NOMO-1 treated with DMSO at 0.1 percent for 48 hours (cell line): ENCODE results near the gene TBC1D16.
"Not testable (repeated sequence)": the region's sequence is repeated elsewhere in the genome, so short reads cannot be mapped to it uniquely, and the experiment has no call there.

Source experiments
- DNase-seq: peaks from one replicate; lab custom pipeline; 2025; ENCODE audit not compliant: unreplicated experiment; lab: John Stamatoyannopoulos, UW

TBC1D16 gene

GRCh38 chr17:80003969-80004368, 31.7 kb downstream of the TBC1D16 start:
- DNase-seq: peak; percentile 37

DNA sequence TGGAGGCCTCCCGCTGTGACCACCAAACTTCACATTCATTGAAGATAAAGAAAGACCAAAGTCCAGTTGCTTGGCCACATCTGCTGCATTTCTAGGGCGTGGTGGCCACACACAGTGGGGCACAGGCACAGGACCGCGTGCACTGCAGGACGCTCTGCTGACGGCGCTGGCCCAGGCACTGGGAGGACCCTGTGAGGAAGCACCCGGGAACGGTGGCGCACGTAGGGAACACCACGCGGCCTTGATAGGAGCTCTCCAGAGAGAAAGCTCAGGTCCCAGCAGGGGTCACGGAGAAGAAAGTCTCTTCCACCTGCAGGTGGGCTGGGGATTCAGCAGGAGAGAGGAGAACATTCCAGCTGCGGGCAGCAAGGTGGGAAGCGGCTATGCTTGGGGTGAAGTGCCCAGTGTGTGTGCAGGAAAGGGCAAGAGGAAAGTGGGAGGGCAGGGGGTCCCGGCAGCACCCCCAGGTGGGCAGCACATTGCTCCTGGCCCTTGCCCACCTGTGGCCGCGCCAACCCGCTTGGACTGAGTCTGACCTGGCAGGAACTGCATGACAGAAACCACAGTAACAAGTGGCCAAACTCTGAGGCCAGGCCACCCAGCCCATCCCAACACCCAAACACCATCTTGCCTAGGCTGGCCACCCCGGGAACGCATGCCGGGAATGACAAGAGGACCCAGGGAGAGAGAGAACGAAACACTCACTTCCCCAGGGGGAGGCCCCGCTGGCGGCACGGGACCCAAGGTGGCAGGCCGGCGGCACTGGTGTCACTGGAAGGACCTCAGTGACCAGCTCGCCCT, 32.8 kb downstream of the TBC1D16 start:
- DNase-seq: no peak

DNA sequence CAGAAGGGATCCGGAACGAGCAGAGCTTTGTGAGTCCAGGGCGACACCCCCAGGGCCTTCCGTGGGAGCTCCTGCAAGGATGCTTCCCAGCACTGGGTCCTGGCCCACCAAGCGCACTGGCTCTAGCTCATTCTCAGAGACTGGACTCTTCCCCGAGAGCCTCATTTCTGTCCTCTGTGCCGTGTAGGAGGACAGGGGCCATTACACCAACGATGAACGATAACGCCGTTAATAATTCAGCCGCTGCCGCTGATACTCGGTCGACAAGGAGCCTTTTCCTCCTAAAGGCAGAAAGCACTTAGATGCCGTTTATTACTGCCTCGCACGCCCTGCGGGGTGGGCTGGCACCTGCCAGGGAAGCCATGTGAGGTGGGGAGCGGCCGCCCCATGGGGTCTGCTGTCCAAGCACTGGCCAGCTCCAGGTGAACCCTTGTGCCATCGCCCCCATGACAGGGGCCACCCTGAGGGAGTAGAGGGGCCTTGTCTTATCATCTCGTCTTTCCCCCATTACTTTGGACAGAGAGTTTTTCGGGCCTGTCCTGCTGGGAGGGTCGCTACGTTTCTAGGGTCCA, 33.5 kb downstream of the TBC1D16 start:
- DNase-seq: no peak

GRCh38 chr17:80000981-80001775, 34.5 kb downstream of the TBC1D16 start:
- no peak for DNase-seq

GRCh38 chr17:80000136-80000535, 35.5 kb downstream of the TBC1D16 start:
- DNase-seq: no peak

DNA sequence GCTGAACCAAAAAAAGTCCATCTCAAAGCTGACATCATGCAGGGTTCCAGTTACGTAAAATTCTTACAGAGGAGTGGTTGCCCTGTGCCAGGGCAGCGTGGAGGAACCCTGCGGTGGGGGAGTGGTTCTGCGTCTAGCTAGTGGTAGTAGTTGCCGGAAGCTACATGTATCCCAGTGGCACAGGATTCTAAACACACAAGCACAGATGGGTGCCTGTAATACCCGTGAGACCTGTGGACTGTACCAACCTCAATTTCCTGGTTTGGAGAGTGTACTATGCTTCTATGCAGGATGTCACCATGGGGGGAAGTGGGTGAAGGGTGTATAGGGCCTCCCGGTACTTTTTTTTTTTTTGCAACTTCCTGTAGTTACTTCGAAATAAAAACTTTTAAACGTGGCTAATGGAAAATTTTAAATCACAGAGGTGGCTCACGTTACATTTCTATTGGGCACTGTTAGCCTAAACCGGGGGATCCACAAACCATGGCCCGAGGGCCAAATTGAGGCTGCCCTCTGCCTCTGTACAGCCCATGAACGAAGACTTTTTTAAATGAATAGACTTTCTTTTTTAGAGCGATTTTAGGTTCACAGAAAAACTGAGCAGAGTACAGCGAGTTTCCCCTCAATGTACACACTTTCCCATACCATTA, 38.5 kb downstream of the TBC1D16 start:
- DNase-seq: peak; percentile 94

- DNase-seq: peak; percentile 16
Measured at GRCh38 chr17:79996291-79996690, 39.4 kb downstream of the TBC1D16 start.

GRCh38 chr17:79995696-79996095, 40.0 kb downstream of the TBC1D16 start:
- no peak for DNase-seq

DNA sequence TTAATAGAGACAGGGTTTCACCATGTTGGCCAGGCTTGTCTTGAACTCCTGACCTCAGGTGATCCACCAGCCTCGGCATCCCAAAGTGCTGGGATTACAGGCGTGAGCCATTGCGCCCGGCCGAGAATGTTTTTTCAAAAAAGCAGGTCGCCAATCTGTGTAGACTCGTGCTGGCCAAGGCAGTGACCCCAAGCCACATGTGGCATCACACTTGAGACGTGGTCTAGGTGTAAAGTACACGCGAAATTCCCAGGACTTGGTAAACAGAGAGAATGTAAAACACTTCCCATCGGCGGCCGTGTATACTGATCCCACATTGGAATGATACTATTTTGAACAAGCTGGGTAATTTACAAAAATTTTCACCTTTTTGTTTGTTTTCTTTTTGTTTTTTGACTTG, 41.1 kb downstream of the TBC1D16 start:
- no peak for DNase-seq

- DNase-seq: not testable (repeated sequence)
Measured at GRCh38 chr17:79994228-79994569, 41.5 kb downstream of the TBC1D16 start.

GRCh38 chr17:79993390-79994227, 42.1 kb downstream of the TBC1D16 start:
- DNase-seq: peak; percentile 91

DNA sequence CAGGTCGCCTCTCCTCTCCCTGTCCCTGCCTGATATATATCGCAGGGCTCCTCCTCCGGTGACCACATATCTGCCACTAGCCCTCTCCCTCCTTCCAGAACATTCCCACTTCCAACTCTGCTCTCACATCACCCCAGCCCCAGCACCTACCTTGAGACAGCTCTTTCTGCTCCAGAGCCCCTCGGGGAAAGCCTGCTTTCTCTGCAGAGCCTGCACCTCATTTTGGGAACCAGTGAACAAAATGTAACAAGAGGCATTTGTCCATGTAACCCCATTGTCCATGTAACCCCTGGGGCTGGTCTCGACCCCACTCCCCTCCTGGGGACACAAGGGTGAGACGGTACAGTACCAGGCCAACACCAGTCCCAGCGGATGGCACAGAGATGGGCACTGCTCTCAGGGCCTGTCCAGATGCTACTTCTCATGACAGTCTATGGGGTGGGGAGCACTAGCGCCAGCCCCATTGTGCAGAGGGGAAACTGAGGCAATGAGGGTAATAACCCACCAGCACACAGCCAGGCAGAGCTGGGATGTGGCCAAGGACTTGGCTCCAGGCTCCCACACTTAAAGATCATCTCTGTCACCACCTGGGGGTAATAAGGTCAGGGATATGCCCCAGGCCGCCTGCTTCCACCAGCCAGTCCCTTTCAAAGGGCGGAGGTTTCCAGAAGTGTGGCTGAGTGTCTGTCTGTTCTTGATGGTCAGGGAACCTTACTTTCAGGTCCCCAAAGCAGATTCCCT, 42.9 kb downstream of the TBC1D16 start:
- DNase-seq: no peak

- no peak for DNase-seq
Measured at GRCh38 chr17:79991924-79992648, 43.6 kb downstream of the TBC1D16 start.

DNA sequence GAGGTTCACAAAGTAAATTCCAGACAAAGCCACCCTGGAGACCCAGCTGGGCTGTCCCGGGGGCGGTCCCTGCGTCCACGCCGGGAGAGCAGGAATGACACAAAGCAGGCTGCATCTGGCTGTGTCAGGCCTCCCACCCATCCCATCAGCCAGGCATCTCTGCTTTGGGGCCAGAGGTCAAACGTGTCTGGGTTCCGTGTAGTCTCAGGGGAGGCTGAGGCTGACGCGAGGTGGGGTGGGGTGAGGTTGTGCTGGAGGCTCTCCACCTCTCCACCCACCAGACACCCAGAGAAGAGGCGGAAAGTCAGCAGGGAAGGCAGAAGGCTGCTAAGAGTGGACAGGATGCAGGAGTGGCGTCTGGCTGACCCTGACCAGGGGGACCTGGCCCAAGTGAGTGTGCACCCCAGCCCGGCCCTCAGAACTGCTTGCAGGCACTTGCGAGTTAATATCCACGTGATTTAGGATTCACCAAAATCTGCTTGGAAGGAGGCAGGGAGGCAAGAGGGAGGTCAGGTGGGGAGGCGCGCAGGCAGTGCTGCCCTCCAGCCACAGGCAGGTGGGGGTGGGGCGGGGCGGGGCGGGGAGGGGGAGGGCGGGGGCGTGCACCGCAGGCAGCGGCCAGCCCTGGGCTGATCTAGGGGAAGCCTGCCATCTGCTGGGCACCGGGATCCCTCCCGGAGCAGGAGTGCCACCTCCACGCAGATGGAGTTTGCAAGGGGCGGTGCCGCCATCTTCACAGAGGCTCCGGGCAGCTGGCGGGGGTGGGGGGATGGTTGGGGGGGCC, 44.3 kb downstream of the TBC1D16 start:
- peak; percentile 72 for DNase-seq

- no peak for DNase-seq
Measured at GRCh38 chr17:79990704-79991103, 45.0 kb downstream of the TBC1D16 start.

DNA sequence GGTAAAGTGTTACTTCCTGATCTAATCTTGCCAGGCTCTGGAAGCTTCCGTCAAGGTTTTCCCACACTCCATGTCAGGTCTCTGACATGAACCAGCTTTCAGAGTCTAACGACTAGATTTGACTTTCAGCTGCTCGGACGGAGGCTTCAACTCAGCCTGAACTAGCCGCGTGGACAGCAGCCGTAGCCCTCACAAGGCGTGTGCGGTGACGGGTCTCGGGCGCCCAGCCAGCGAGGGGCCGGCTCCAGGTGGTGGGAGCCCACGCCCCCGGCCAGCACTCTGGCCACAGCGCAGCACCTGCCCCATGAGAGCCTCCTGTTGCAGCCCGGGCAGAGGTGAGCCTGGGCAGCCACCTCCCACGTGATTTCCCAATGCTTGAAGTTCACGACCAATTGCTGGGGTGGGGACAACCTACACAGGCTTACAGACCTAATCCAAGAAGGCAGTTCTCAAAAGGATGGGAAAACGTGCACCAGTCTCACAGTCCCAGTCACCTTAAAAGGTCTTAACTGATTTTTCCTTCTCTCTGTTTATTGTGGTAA, 45.5 kb downstream of the TBC1D16 start:
- no peak for DNase-seq

GRCh38 chr17:79989106-79989835, 46.4 kb downstream of the TBC1D16 start:
- no peak for DNase-seq
